Ascending aorta (tissue), 2 donors: Measurements from ENCODE around the gene B4GALT7. TPM values are rescaled to one million over a fixed set of nuclear protein-coding genes. Genes with fewer than 3 reads are reported as not detected.
"Not testable (repeated sequence)": the region's sequence is repeated elsewhere in the genome, so short reads cannot be mapped to it uniquely, and the experiment has no call there.

Experiments used
- DNase-seq, 2 donors: peaks; one replicate each; pipeline ENCODE4 v3.0.0-alpha.2; 2019; ENCODE audit warnings: low spot score in 2 of 2
- H3K27ac ChIP-seq, 2 donors: fragments of 200-600 bp; sonication (generic); one replicate each; pipeline ENCODE4 v1.5.1; 2016 to 2017; ENCODE audit warnings: mild to moderate bottlenecking in 1 of 2
- H3K27me3 ChIP-seq: fragments of 200-600 bp; sonication (generic); one replicate; pipeline ENCODE4 v1.5.1; 2017
- H3K36me3 ChIP-seq, 2 donors: fragments of 200-600 bp; sonication (generic); one replicate each; pipeline ENCODE4 v1.5.1; 2016
- H3K4me1 ChIP-seq, 2 donors: fragments of 200-600 bp; sonication (generic); one replicate each; pipeline ENCODE4 v1.5.1; 2016 to 2017; ENCODE audit warnings: mild to moderate bottlenecking in 1 of 2
- H3K4me3 ChIP-seq, 2 donors: fragments of 200-600 bp; sonication (generic); one replicate each; pipeline ENCODE4 v1.5.1; 2016 to 2017; ENCODE audit warnings: mild to moderate bottlenecking in 1 of 2
- H3K9me3 ChIP-seq, 2 donors: fragments of 200-600 bp; sonication (generic); one replicate each; pipeline ENCODE4 v1.5.1; 2016
- intact Hi-C: fragments of 100-400 bp; cut with DNase I; formaldehyde crosslinking; loops from one replicate; pipeline ENCODE4 v1.15.1; 2023
- total RNA-seq: library from RNA; depleted of rRNA; stranded (reverse); fragments of >200 nt; gene quantifications from one replicate; pipeline ENCODE4 v1.1.0, GENCODE V29; 2016

B4GALT7 gene
- total RNA-seq, 1 donor from 2014 or later: 25.7 TPM

GRCh38 chr5:177658542-177658941 lies 58.6 kb downstream of the B4GALT7 start:
- DNase-seq, intact Hi-C loops, H3K9me3 ChIP-seq, H3K36me3 ChIP-seq, H3K4me1 ChIP-seq, H3K27ac ChIP-seq, H3K4me3 ChIP-seq, H3K27me3 ChIP-seq: not testable (repeated sequence)

Other genes starting within 250 kb of the B4GALT7 start
- gene LMAN2, start 248.5 kb upstream of the B4GALT7 start, total RNA-seq: 229 TPM
- 4.5 TPM for gene RGS14, start 242.2 kb upstream of the B4GALT7 start, total RNA-seq
- not detected for gene SLC34A1, start 215.7 kb upstream of the B4GALT7 start, total RNA-seq
- not detected for gene PFN3, start 199.5 kb upstream of the B4GALT7 start, total RNA-seq
- gene F12, start 190.6 kb upstream of the B4GALT7 start, total RNA-seq: not detected
- 20.6 TPM for gene GRK6, start 173.5 kb upstream of the B4GALT7 start, total RNA-seq
- 18.1 TPM for gene PRR7, start 153.3 kb upstream of the B4GALT7 start, total RNA-seq
- gene DBN1, start 126.5 kb upstream of the B4GALT7 start, total RNA-seq: 151 TPM
- gene PDLIM7, start 102.5 kb upstream of the B4GALT7 start, total RNA-seq: 1,082 TPM
- 0.32 TPM for gene DOK3, start 90.3 kb upstream of the B4GALT7 start, total RNA-seq
- gene DDX41, start 83.2 kb upstream of the B4GALT7 start, total RNA-seq: 117 TPM
- gene FAM193B, start 45.6 kb upstream of the B4GALT7 start, total RNA-seq: 116 TPM
- 113 TPM for gene TMED9, start 7.9 kb upstream of the B4GALT7 start, total RNA-seq
- not detected for gene FAM153A, start 182.8 kb downstream of the B4GALT7 start, total RNA-seq